Measurements from ENCODE around the gene SSNA1.

GRCh38 chr9:137161558-137162486 is 26.7 kb upstream of the SSNA1 start:
- no peak for TF ChIP-seq CTCF (tag by site-specific recombination; IDR thresholded peaks at IDR 0.05)
- no peak for TF ChIP-seq REST (tag by site-specific recombination; IDR thresholded peaks at IDR 0.05)
- no peak for TF ChIP-seq ZNF791 (tag by site-specific recombination; IDR thresholded peaks at IDR 0.05)
- no peak for TF ChIP-seq YY1 (tag by site-specific recombination; IDR thresholded peaks at IDR 0.05)
- TF ChIP-seq ZNF747 (tag by site-specific recombination; IDR thresholded peaks at IDR 0.05) = no peak
- TF ChIP-seq PBX3 (CRISPR knock-in tag; IDR thresholded peaks at IDR 0.05) = no peak

Measured in HEK293 (cell line).